ENCODE measurements around the gene SRSF4.

Gene SRSF4

DNA sequence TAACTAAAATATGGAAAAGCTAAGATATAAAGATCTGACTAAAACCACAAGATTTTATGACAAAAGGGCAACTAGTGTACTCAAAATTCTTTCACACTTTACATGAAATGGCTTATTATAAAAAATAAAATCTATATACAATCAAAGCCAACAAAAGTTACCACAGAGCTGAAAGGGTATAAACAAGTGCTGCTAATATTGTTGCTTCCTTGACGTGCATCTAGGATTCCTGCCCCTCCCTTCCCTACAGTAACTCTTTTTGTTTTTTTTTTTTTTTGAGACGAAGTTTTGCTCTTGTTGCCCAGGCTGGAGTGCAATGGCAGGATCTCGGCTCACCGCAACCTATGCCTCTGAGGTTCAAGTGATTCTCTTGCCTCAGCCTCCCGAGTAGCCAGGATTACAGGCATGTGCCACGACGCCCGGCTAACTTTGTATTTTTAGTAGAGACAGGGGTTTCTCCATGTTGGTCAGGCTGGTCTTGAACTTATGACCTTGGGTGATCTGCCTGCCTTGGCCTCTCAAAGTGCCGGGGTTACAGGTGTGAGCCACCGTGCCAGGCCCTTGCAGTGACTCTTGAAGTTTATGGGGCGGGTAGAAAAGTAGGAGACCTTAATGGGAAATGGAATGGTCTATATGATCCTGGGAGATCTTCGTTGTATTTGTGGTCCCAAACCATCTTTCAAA, 4.5 kb downstream of the SRSF4 start:
- H3K36me3 ChIP-seq (ENCODE audit: control insufficient read depth in 1 of 2, insufficient read depth in 2 of 2, low read length in 2 of 2): peaks cover 5 to 13% of the 10 kb centered on the region in 2 donors
- no peaks in the 10 kb centered on the region for H3K27me3 ChIP-seq (ENCODE audit: low read depth, low read length)
- H3K4me1 ChIP-seq (ENCODE audit: control insufficient read depth in 1 of 2, insufficient read depth in 2 of 2, low read length in 2 of 2): peaks cover 16 to 49% of the 10 kb centered on the region in 2 donors
- no peak overlapping the region for H3K27ac ChIP-seq (ENCODE audit: low read length)
- no peaks in the 10 kb centered on the region for H3K9me3 ChIP-seq (ENCODE audit: control insufficient read depth in 1 of 2, low read length in 2 of 2)
- no peak overlapping the region for H3K4me3 ChIP-seq (ENCODE audit: low read depth in 1 of 2, low read length in 2 of 2)

DNA sequence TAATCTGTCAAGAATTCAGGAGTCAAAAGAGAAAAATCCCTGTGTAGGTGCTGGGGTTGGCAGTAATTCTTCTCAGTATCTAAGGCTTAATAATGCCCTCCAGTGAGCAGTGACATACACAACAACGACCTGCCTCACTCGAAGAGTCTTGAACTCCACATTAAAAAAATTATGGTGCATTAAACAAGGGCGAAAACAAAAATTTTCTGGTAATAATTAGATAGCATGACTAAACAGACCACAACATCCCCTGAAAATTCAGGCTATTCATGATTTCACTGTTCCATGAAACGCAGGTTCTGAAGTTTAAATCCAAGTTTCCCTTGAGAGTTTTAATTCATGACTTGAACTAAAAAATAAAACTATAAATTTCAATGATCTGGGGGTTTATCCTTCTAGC, 5.1 kb downstream of the SRSF4 start:
- H3K27ac ChIP-seq (ENCODE audit: low read length): no peak overlapping the region
- H3K36me3 ChIP-seq (ENCODE audit: control insufficient read depth in 1 of 2, insufficient read depth in 2 of 2, low read length in 2 of 2): peaks cover 5 to 11% of the 10 kb centered on the region in 2 donors
- no peaks in the 10 kb centered on the region for H3K27me3 ChIP-seq (ENCODE audit: low read depth, low read length)
- H3K4me3 ChIP-seq (ENCODE audit: low read depth in 1 of 2, low read length in 2 of 2): no peak overlapping the region
- H3K9me3 ChIP-seq (ENCODE audit: control insufficient read depth in 1 of 2, low read length in 2 of 2): no peaks in the 10 kb centered on the region
- H3K4me1 ChIP-seq (ENCODE audit: control insufficient read depth in 1 of 2, insufficient read depth in 2 of 2, low read length in 2 of 2): peaks cover 18 to 51% of the 10 kb centered on the region in 2 donors

GRCh38 chr1:29172415-29172939, 9.2 kb downstream of the SRSF4 start:
- no peaks in the 10 kb centered on the region for H3K27me3 ChIP-seq (ENCODE audit: low read depth, low read length)
- H3K9me3 ChIP-seq (ENCODE audit: control insufficient read depth in 1 of 2, low read length in 2 of 2): no peaks in the 10 kb centered on the region
- H3K4me1 ChIP-seq (ENCODE audit: control insufficient read depth in 1 of 2, insufficient read depth in 2 of 2, low read length in 2 of 2): peaks cover 21 to 40% of the 10 kb centered on the region in 2 donors
- no peak overlapping the region for H3K4me3 ChIP-seq (ENCODE audit: low read depth in 1 of 2, low read length in 2 of 2)
- no peaks in the 10 kb centered on the region for H3K36me3 ChIP-seq (ENCODE audit: control insufficient read depth in 1 of 2, insufficient read depth in 2 of 2, low read length in 2 of 2)
- no peak overlapping the region for H3K27ac ChIP-seq (ENCODE audit: low read length)

GRCh38 chr1:29171521-29171920, 10.2 kb downstream of the SRSF4 start:
- Histone ChIP-seq H3K27ac (ENCODE audit: low read length) (no peak overlapping the region), H3K9me3 (ENCODE audit: control insufficient read depth in 1 of 2, low read length in 2 of 2) (no peaks in the 10 kb centered on the region), H3K36me3 (ENCODE audit: control insufficient read depth in 1 of 2, insufficient read depth in 2 of 2, low read length in 2 of 2) (peaks cover 5 to 7% of the 10 kb centered on the region in 2 donors), H3K4me1 (ENCODE audit: control insufficient read depth in 1 of 2, insufficient read depth in 2 of 2, low read length in 2 of 2) (peaks cover 21 to 37% of the 10 kb centered on the region in 2 donors), H3K4me3 (ENCODE audit: low read depth in 1 of 2, low read length in 2 of 2) (no peak overlapping the region), H3K27me3 (ENCODE audit: low read depth, low read length) (no peaks in the 10 kb centered on the region)

DNA sequence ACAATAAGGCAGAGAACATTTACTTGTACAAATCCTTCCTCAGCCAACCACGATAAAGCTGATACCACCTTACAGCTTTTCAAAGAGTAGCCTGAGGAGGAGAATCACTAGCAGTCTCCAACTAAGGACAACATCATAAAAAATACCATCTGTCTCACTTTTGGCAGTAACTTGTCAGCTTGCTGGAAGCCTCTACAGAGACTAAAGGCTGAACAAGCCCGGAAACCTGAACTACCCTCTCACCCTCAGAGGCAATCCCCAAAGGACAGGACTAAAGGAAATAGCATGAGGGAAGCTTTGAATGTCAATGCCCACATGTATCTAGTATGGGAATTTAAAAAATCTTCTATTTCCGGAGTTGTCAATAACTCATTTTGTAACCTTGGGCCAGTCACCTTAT, 10.6 kb downstream of the SRSF4 start:
- H3K4me1 ChIP-seq (ENCODE audit: control insufficient read depth in 1 of 2, insufficient read depth in 2 of 2, low read length in 2 of 2): peaks cover 21 to 35% of the 10 kb centered on the region in 2 donors
- H3K27ac ChIP-seq (ENCODE audit: low read length): no peak overlapping the region
- no peaks in the 10 kb centered on the region for H3K9me3 ChIP-seq (ENCODE audit: control insufficient read depth in 1 of 2, low read length in 2 of 2)
- no peaks in the 10 kb centered on the region for H3K27me3 ChIP-seq (ENCODE audit: low read depth, low read length)
- no peak overlapping the region for H3K4me3 ChIP-seq (ENCODE audit: low read depth in 1 of 2, low read length in 2 of 2)
- peaks cover 10% of the 10 kb centered on the region in 2 donors for H3K36me3 ChIP-seq (ENCODE audit: control insufficient read depth in 1 of 2, insufficient read depth in 2 of 2, low read length in 2 of 2)

DNA sequence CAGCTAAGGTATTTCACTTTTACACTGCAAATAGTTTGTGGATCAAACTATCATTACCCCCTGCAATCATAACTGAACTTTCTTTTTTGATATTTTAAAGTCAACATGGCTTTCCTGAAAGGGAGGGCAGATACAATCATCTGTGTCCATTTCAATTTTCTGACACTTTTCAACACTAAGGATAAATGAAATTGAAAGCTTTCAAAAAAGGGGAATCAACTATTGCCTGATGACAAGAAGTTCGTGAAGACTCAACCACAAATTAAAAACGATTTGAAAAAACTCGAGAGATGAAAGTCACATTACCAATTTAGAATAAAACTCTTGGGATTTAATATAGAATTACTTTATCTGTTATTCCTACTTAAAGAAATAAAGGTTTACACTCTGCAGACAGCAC, 11.7 kb downstream of the SRSF4 start:
- Histone ChIP-seq H3K4me3 (ENCODE audit: low read depth in 1 of 2, low read length in 2 of 2) (no peak overlapping the region), H3K27me3 (ENCODE audit: low read depth, low read length) (no peaks in the 10 kb centered on the region), H3K9me3 (ENCODE audit: control insufficient read depth in 1 of 2, low read length in 2 of 2) (no peaks in the 10 kb centered on the region), H3K36me3 (ENCODE audit: control insufficient read depth in 1 of 2, insufficient read depth in 2 of 2, low read length in 2 of 2) (peaks cover 18 to 20% of the 10 kb centered on the region in 2 donors), H3K27ac (ENCODE audit: low read length) (no peak overlapping the region), H3K4me1 (ENCODE audit: control insufficient read depth in 1 of 2, insufficient read depth in 2 of 2, low read length in 2 of 2) (peaks cover 21 to 31% of the 10 kb centered on the region in 2 donors)

GRCh38 chr1:29167904-29168303, 13.8 kb downstream of the SRSF4 start:
- no peaks in the 10 kb centered on the region for H3K9me3 ChIP-seq (ENCODE audit: control insufficient read depth in 1 of 2, low read length in 2 of 2)
- H3K27me3 ChIP-seq (ENCODE audit: low read depth, low read length): no peaks in the 10 kb centered on the region
- H3K4me1 ChIP-seq (ENCODE audit: control insufficient read depth in 1 of 2, insufficient read depth in 2 of 2, low read length in 2 of 2): peaks cover 21 to 32% of the 10 kb centered on the region in 2 donors
- H3K4me3 ChIP-seq (ENCODE audit: low read depth in 1 of 2, low read length in 2 of 2): no peak overlapping the region
- H3K27ac ChIP-seq (ENCODE audit: low read length): no peak overlapping the region
- H3K36me3 ChIP-seq (ENCODE audit: control insufficient read depth in 1 of 2, insufficient read depth in 2 of 2, low read length in 2 of 2): peaks cover 20 to 29% of the 10 kb centered on the region in 2 donors

- Histone ChIP-seq H3K4me3 (ENCODE audit: low read depth in 1 of 2, low read length in 2 of 2) (no peak overlapping the region), H3K36me3 (ENCODE audit: control insufficient read depth in 1 of 2, insufficient read depth in 2 of 2, low read length in 2 of 2) (peaks cover 20 to 29% of the 10 kb centered on the region in 2 donors), H3K27ac (ENCODE audit: low read length) (no peak overlapping the region), H3K27me3 (ENCODE audit: low read depth, low read length) (no peaks in the 10 kb centered on the region), H3K9me3 (ENCODE audit: control insufficient read depth in 1 of 2, low read length in 2 of 2) (no peaks in the 10 kb centered on the region), H3K4me1 (ENCODE audit: control insufficient read depth in 1 of 2, insufficient read depth in 2 of 2, low read length in 2 of 2) (peaks cover 23 to 33% of the 10 kb centered on the region in 2 donors)
These were observed 15.3 kb downstream of the SRSF4 start for GRCh38 chr1:29166291-29166878.

GRCh38 chr1:29164588-29164987, 17.1 kb downstream of the SRSF4 start:
- Histone ChIP-seq H3K4me3 (ENCODE audit: low read depth in 1 of 2, low read length in 2 of 2) (no peak overlapping the region), H3K9me3 (ENCODE audit: control insufficient read depth in 1 of 2, low read length in 2 of 2) (no peaks in the 10 kb centered on the region), H3K27ac (ENCODE audit: low read length) (no peak overlapping the region), H3K4me1 (ENCODE audit: control insufficient read depth in 1 of 2, insufficient read depth in 2 of 2, low read length in 2 of 2) (peaks cover 12 to 16% of the 10 kb centered on the region in 2 donors), H3K36me3 (ENCODE audit: control insufficient read depth in 1 of 2, insufficient read depth in 2 of 2, low read length in 2 of 2) (peaks cover 24 to 43% of the 10 kb centered on the region in 2 donors), H3K27me3 (ENCODE audit: low read depth, low read length) (no peaks in the 10 kb centered on the region)

GRCh38 chr1:29162476-29163138, 19.1 kb downstream of the SRSF4 start:
- no peak overlapping the region for H3K27ac ChIP-seq (ENCODE audit: low read length)

GRCh38 chr1:29162025-29162424, 19.7 kb downstream of the SRSF4 start:
- no peak overlapping the region for H3K4me3 ChIP-seq (ENCODE audit: low read depth in 1 of 2, low read length in 2 of 2)
- H3K36me3 ChIP-seq (ENCODE audit: control insufficient read depth in 1 of 2, insufficient read depth in 2 of 2, low read length in 2 of 2): peaks cover 44 to 54% of the 10 kb centered on the region in 2 donors
- H3K27me3 ChIP-seq (ENCODE audit: low read depth, low read length): no peaks in the 10 kb centered on the region
- peaks cover 5 to 19% of the 10 kb centered on the region in 2 donors for H3K4me1 ChIP-seq (ENCODE audit: control insufficient read depth in 1 of 2, insufficient read depth in 2 of 2, low read length in 2 of 2)
- no peak overlapping the region for H3K27ac ChIP-seq (ENCODE audit: low read length)
- H3K9me3 ChIP-seq (ENCODE audit: control insufficient read depth in 1 of 2, low read length in 2 of 2): no peaks in the 10 kb centered on the region

More at GRCh38 chr1:29162476-29163138, 19.1 kb downstream of the SRSF4 start:
- Histone ChIP-seq H3K9me3 (ENCODE audit: control insufficient read depth in 1 of 2, low read length in 2 of 2) (no peaks in the 10 kb centered on the region), H3K27me3 (ENCODE audit: low read depth, low read length) (no peaks in the 10 kb centered on the region), H3K4me3 (ENCODE audit: low read depth in 1 of 2, low read length in 2 of 2) (no peak overlapping the region), H3K36me3 (ENCODE audit: control insufficient read depth in 1 of 2, insufficient read depth in 2 of 2, low read length in 2 of 2) (peaks cover 41 to 50% of the 10 kb centered on the region in 2 donors), H3K4me1 (ENCODE audit: control insufficient read depth in 1 of 2, insufficient read depth in 2 of 2, low read length in 2 of 2) (peaks cover 5 to 14% of the 10 kb centered on the region in 2 donors)

Measured in muscle layer of duodenum (tissue), 2 donors.